Measurements from ENCODE around the gene SP8.

- TF ChIP-seq CTCF (IDR thresholded peaks at IDR 0.05) (no peak), POLR2AphosphoS5 (IDR thresholded peaks at IDR 0.05) (no peak), EP300 (IDR thresholded peaks at IDR 0.05) (no peak)
Observed at GRCh38 chr7:20748853-20749252, 37.8 kb downstream of the SP8 start.

Data from stomach (tissue), 4 donors.